NB4 (cell line): ENCODE measurements around the gene RCOR1.

Source experiments
- DNase-seq: peaks from one replicate; pipeline ENCODE4 v3.0.0; 2010; ENCODE audit warnings: low read depth
- H3K4me3 ChIP-seq: one replicate; pipeline ENCODE4 v1.5.1; 2011; ENCODE audit warnings: mild to moderate bottlenecking, low read depth, low read length, moderate library complexity
- MYC ChIP-seq: IDR thresholded peaks from 2 replicates; pipeline ENCODE4 v1.6.1; 2011; ENCODE audit warnings: low read depth, low read length
- POLR2A ChIP-seq: IDR thresholded peaks from 2 replicates; pipeline ENCODE4 v1.6.1; 2011; ENCODE audit warnings: mild to moderate bottlenecking; ENCODE audit not compliant: insufficient read length; ENCODE audit errors: extremely low read depth
- TF ChIP-seq, protein P1 (sequence below): IDR thresholded peaks from one replicate; pipeline ENCODE4 v1.5.1; 2012; ENCODE audit warnings: low read depth, low read length
- TF ChIP-seq, protein P2 (sequence below): IDR thresholded peaks from 2 replicates; pipeline ENCODE4 v1.6.1; 2011; ENCODE audit warnings: low read depth, low read length

The RCOR1 gene

DNA sequence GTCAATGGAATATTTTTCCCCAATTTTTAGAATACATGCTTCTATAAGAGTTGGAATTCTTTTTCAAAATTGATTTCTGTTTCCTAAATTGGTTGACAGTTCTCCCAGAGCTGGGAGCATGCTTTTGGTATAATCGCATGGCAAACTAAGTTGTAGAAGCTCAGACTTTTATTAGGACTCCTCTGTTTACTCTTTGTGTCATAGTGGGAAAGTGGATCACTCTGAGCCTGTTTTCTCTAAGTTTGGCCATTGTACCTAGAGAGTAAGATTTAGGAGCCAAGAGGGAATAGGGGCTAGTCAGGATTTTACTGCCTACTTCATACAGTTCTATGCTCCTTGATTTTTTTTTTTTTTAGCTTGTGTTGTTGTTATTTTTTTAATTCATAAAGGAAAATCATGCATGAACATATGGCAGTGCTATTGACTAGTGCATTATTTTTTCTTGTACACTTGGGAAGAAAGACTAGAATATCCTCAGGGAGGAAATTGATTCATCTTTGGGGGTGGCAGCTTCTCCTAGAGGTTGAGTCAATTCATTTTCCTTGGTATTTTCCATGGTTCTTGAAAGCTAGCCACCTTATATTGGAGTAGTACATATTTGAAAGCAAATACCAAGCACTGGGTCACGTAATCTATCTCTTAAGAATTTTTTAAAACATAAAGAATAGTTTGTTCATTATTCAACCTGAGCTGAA is 107.1 kb downstream of the RCOR1 start:
- DNase-seq: no peak
- H3K4me3 ChIP-seq: no peak overlapping the region
- no peak for TF ChIP-seq POLR2A
- TF ChIP-seq, protein P1, sequence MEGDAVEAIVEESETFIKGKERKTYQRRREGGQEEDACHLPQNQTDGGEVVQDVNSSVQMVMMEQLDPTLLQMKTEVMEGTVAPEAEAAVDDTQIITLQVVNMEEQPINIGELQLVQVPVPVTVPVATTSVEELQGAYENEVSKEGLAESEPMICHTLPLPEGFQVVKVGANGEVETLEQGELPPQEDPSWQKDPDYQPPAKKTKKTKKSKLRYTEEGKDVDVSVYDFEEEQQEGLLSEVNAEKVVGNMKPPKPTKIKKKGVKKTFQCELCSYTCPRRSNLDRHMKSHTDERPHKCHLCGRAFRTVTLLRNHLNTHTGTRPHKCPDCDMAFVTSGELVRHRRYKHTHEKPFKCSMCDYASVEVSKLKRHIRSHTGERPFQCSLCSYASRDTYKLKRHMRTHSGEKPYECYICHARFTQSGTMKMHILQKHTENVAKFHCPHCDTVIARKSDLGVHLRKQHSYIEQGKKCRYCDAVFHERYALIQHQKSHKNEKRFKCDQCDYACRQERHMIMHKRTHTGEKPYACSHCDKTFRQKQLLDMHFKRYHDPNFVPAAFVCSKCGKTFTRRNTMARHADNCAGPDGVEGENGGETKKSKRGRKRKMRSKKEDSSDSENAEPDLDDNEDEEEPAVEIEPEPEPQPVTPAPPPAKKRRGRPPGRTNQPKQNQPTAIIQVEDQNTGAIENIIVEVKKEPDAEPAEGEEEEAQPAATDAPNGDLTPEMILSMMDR: no peak

DNA sequence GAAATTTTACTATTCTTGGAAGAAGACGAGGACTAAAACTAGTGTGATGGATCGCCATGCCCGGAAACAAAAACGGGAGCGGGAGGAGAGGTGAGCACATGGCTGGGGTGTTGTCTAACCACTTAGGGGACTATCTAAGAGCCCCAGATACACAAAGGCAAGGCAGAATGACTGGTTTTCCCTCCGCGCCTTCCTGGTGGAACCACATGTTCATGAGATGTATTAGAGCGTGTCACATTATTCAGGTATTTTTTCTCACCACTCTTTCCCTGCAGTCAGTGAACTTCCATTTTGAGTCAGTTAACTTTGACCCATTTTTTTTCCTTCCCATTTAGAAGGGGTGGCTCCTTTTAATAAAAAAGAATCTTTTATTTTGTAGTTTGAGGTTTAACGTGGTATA is 116.0 kb downstream of the RCOR1 start:
- no peak overlapping the region for H3K4me3 ChIP-seq
- DNase-seq: no peak
- no peak for TF ChIP-seq POLR2A
- TF ChIP-seq, protein P1: no peak
- TF ChIP-seq, protein P2, sequence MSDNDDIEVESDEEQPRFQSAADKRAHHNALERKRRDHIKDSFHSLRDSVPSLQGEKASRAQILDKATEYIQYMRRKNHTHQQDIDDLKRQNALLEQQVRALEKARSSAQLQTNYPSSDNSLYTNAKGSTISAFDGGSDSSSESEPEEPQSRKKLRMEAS: no peak
- no peak for TF ChIP-seq MYC

DNA sequence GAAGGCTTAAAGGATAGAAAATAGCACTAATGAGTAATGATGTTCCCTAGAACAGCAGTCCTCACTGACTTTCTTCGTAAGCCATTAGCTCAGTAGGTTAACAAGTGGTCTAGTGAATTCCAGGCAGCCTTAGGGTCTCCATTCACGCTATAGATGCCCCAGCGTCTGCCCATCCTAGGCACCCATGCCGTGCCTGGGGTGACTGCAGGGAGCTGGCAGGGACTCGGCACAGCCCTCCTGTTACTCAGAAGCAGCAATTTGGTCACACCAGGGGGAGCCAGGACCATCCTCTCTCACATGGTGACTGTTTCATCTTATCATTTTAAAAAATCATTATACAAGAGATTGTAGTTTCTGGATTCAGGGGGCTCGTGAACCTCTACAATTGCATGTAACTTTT is 118.8 kb downstream of the RCOR1 start:
- DNase-seq: no peak
- TF ChIP-seq POLR2A: no peak
- TF ChIP-seq, protein P1: no peak
- no peak overlapping the region for H3K4me3 ChIP-seq

DNA sequence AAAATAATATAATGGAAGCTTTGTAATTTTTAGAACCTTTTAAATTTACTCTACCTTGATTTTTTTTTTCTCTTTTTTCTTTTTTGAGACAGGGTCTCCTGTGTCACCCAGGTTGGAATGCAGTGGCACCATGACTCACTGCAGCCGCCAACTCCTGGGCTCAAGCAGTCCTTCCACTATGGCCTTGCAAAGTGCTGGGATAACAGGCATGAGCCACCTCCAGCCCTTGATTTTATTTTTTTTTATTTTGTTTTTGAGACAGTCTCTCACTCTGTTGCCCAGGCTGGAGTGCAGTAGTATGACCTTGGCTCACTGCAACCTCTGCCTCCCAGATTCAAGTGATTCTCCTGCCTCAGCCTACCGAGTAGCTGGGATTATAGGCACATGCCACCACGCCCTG is 119.5 kb downstream of the RCOR1 start:
- TF ChIP-seq, protein P1: no peak
- TF ChIP-seq, protein P2: no peak
- no peak for TF ChIP-seq POLR2A
- TF ChIP-seq MYC: no peak
- no peak for DNase-seq
- no peak overlapping the region for H3K4me3 ChIP-seq

- peak; percentile 17 for DNase-seq
- TF ChIP-seq POLR2A (no peak), MYC (no peak)
- TF ChIP-seq, protein P2: no peak
- TF ChIP-seq, protein P1: no peak
- H3K4me3 ChIP-seq: no peak overlapping the region
Measured at GRCh38 chr14:102717276-102717675, 124.8 kb downstream of the RCOR1 start.

DNA sequence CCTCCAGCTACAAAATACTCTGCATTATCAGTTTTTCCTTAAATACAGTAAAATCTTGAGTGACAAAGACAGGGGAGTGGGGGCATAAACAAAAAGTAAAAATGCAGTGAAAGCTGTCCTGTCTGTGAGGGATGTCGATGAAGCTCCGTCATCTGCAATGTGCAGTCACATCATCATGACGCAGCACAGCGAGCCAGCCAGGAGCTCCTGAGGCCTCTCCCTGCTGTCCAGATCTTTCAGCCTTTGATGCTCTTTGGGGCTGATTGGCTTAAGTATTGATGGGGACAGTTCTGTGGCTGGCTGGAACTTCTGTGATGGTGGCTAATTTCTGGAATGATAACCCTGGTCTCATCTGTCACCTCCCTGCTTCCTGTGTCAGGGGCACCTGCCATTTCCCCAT is 130.2 kb downstream of the RCOR1 start:
- no peak overlapping the region for H3K4me3 ChIP-seq
- no peak for DNase-seq
- TF ChIP-seq MYC: no peak
- TF ChIP-seq POLR2A: no peak
- TF ChIP-seq, protein P1: no peak
- TF ChIP-seq, protein P2: no peak
